ENCODE data around the gene IL3RA. TPM values are rescaled to one million over a fixed set of nuclear protein-coding genes. Genes with fewer than 3 reads are reported as not detected.
"Not testable (repeated sequence)": the region's sequence is repeated elsewhere in the genome, so short reads cannot be mapped to it uniquely, and the experiment has no call there.

The IL3RA gene
- total RNA-seq, 1 donor from 2014 or later = 43.0 TPM

DNA sequence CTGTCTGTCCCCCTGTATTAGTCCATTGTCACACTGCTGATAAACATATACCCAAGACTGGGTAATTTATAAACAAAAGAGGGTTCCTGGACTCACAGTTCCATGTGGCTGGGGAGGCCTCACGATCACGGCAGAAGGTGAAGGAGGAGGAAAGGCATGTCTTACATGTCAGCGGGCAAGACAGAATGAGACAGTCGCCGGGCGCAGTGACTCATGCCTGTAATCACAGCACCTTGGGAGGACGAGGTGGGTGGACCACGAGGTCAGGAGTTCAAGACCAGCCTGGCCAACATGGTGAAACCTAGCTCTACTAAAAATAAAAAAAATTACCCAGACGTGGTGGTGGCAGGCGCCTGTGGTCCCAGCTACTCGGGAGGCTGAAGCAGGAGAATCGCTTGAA, 24.7 kb downstream of the IL3RA start:
- DNase-seq (no peak), ATAC-seq (no peak)
- peaks cover 5% of the 10 kb centered on the region for H3K9me3 ChIP-seq
- no peaks in the 10 kb centered on the region for H3K27me3 ChIP-seq
- TF ChIP-seq, protein P1, sequence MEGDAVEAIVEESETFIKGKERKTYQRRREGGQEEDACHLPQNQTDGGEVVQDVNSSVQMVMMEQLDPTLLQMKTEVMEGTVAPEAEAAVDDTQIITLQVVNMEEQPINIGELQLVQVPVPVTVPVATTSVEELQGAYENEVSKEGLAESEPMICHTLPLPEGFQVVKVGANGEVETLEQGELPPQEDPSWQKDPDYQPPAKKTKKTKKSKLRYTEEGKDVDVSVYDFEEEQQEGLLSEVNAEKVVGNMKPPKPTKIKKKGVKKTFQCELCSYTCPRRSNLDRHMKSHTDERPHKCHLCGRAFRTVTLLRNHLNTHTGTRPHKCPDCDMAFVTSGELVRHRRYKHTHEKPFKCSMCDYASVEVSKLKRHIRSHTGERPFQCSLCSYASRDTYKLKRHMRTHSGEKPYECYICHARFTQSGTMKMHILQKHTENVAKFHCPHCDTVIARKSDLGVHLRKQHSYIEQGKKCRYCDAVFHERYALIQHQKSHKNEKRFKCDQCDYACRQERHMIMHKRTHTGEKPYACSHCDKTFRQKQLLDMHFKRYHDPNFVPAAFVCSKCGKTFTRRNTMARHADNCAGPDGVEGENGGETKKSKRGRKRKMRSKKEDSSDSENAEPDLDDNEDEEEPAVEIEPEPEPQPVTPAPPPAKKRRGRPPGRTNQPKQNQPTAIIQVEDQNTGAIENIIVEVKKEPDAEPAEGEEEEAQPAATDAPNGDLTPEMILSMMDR (IDR thresholded peaks at IDR 0.05) = no peak
- H3K36me3 ChIP-seq = peaks cover 15% of the 10 kb centered on the region
- H3K4me3 ChIP-seq = no peak overlapping the region
- intact Hi-C loops (cut with DNase I) = no loop called here
- no peaks in the 10 kb centered on the region for H3K4me1 ChIP-seq
- no peak overlapping the region for H3K27ac ChIP-seq

DNA sequence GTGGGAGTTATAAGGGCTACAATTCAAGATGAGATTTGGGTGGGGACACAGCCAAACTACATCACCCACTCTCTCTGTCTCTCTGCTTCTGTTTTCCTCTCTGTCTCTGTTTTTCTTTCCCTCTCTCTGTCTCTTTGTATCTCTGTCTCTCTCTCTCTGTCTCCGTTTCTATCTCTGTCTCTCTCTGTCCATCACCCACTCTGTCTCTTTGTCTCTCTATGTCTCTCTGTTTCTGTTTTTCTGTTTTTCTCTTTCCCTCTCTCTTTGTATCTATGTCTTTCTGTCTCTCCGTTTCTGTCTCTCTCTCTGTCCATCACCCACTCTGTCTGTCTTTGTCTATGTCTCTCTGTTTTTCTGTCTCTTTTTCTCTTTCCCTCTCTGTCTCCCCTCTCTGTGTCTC, 25.3 kb downstream of the IL3RA start:
- DNase-seq (no peak), ATAC-seq (no peak)
- H3K27me3 ChIP-seq = no peaks in the 10 kb centered on the region
- TF ChIP-seq, protein P1 (IDR thresholded peaks at IDR 0.05) = no peak
- peaks cover 5% of the 10 kb centered on the region for H3K9me3 ChIP-seq
- H3K36me3 ChIP-seq = peaks cover 15% of the 10 kb centered on the region
- H3K4me3 ChIP-seq = no peak overlapping the region
- H3K4me1 ChIP-seq = no peaks in the 10 kb centered on the region
- intact Hi-C loops (cut with DNase I) = no loop called here
- no peak overlapping the region for H3K27ac ChIP-seq

DNA sequence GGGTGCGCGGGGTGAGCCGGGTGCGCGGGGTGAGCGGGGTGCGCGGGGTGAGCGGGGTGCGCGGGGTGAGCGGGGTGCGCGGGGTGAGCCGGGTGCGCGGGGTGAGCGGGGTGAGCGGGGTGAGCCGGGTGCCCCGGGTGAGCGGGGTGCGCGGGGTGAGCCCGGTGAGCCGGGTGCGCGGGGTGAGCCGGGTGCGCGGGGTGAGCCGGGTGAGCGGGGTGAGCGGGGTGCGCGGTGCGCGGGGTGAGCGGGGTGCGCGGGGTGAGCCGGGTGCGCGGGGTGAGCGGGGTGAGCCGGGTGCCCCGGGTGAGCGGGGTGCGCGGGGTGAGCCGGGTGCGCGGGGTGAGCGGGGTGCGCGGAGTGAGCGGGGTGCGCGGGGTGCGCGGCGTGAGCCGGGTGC, 29.8 kb downstream of the IL3RA start:
- H3K4me3 ChIP-seq; intact Hi-C loops (cut with DNase I); H3K4me1 ChIP-seq; H3K27me3 ChIP-seq; H3K36me3 ChIP-seq; H3K9me3 ChIP-seq; H3K27ac ChIP-seq; DNase-seq; ATAC-seq: not testable (repeated sequence)

GRCh38 chrX:1368385-1368698, 31.8 kb downstream of the IL3RA start:
- intact Hi-C loops (cut with DNase I) = no loop called here
- Histone ChIP-seq H3K9me3 (no peaks in the 10 kb centered on the region), H3K27me3 (no peaks in the 10 kb centered on the region), H3K36me3 (no peaks in the 10 kb centered on the region), H3K27ac (no peak overlapping the region), H3K4me3 (no peak overlapping the region), H3K4me1 (no peaks in the 10 kb centered on the region)
- ATAC-seq (no peak), DNase-seq (no peak)
- TF ChIP-seq, protein P1 (IDR thresholded peaks at IDR 0.05) = no peak

DNA sequence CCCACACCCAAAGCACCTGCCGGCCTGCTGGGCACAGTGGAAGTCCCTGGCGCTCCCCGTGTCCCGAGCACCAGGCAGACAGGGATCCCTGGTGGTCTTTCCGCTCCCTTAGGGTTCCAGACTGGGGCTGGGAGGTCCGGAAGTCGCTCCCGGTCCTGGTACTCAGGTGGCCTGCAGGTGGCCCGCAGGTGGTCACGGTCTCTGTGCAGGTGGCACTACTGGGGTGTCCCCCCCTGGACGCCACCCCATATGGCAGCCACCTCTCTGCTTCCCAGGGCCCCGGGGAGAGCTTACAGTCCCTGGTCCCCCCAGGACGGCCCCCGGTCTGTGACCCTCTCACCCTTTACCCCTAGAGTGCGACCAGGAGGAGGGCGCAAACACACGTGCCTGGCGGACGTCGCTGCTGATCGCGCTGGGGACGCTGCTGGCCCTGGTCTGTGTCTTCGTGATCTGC, 41.7 kb downstream of the IL3RA start:
- no peak for DNase-seq
- Histone ChIP-seq H3K4me3 (no peak overlapping the region), H3K36me3 (peaks cover 2% of the 10 kb centered on the region), H3K27me3 (no peaks in the 10 kb centered on the region), H3K9me3 (no peaks in the 10 kb centered on the region), H3K27ac (no peak overlapping the region), H3K4me1 (no peaks in the 10 kb centered on the region)
- intact Hi-C loops (cut with DNase I) = no loop called here
- TF ChIP-seq, protein P1 (IDR thresholded peaks at IDR 0.05) = no peak
- ATAC-seq = peak; percentile 45

DNA sequence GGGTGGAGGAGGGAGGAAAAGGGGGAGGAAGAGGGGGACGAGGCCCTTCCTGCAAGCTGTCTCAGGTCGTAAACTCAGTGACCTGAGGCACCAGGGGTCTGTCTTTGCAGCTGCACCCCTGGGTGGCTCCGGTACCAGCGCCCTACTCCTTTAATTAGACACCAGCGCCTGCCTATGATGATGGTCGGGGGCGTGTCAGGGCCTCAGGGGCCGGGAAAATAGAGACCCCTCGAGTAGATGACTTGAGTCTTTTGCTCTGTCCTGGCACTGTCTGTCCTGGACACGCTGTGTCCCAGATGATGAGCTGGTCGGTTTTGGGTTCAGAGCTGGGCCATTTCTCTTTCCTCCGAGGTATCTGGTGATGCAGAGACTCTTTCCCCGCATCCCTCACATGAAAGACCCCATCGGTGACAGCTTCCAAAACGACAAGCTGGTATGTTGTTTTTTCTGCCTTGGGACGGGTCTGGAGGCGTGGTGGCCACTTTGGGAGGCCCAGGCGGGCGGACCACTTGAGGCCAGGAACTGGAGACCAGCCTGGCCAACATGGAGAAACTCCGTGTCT, 44.2 kb downstream of the IL3RA start:
- Histone ChIP-seq H3K4me3 (no peak overlapping the region), H3K27me3 (no peaks in the 10 kb centered on the region), H3K27ac (no peak overlapping the region), H3K4me1 (no peaks in the 10 kb centered on the region), H3K36me3 (peaks cover 24% of the 10 kb centered on the region), H3K9me3 (no peaks in the 10 kb centered on the region)
- TF ChIP-seq, protein P1 (IDR thresholded peaks at IDR 0.05) = no peak
- DNase-seq = peak; percentile 56
- ATAC-seq = peak; percentile 8
- intact Hi-C loops (cut with DNase I) = no loop called here
